HCT116 (cell line): ENCODE measurements around the gene ZNF655. TPM values are rescaled to one million over a fixed set of nuclear protein-coding genes. Genes with fewer than 3 reads are reported as not detected.
A peak's percentile ranks its signal among the peaks of the same experiment; 100 is the strongest.
"Not testable (repeated sequence)": the region's sequence is repeated elsewhere in the genome, so short reads cannot be mapped to it uniquely, and the experiment has no call there.

Source experiments
- ATAC-seq: fragments of 200-7000 bp; cut with Tn5 transposase; 2 replicates; pipeline ENCODE4 v1.9.1; 2020; ENCODE audit warnings: mild to moderate bottlenecking, moderate library complexity
- BruUV-seq: library from RNA; stranded (reverse); fragments of 400-500 nt; replicated peaks from 2 replicates; lab custom pipeline; 2021; lab: Mats Ljungman, UMichigan
- CTCF ChIA-PET: fragments of 300-600 bp; sonication (Branson Sonifier 250); formaldehyde crosslinking; loops from one replicate; lab custom pipeline; 2021; ENCODE audit warnings: antibody characterized with exemption; lab: Charles Lee
- POLR2A ChIA-PET: fragments of 300-600, 350-600 bp; sonication (Branson Sonifier 250); formaldehyde crosslinking; loops from one replicate; lab custom pipeline; 2021; ENCODE audit warnings: antibody characterized with exemption; lab: Charles Lee
- RAD21 ChIA-PET, 2 experiments: fragments of 300-600 bp; sonication (Branson Sonifier 250); formaldehyde crosslinking; loops; one replicate each; lab custom pipeline; 2023; ENCODE audit warnings: low total read pairs in 2 of 2; ENCODE audit not compliant: uncharacterized antibody in 2 of 2, unreplicated experiment in 2 of 2, low non-redundant PET in 1 of 2; lab: Charles Lee
- DNase-seq: peaks from one replicate; pipeline ENCODE4 v3.0.0-alpha.2; 2010; ENCODE audit warnings: low read depth, low spot score
- H2AFZ ChIP-seq: fragments of 200-600 bp; shearing (Covaris generic), sonication (generic); 2 replicates; pipeline ENCODE4 v1.6.1; 2017; ENCODE audit warnings: low read depth, mixed run types, mixed read lengths, antibody characterized with exemption, low read length; ENCODE audit not compliant: poor library complexity, severe bottlenecking
- H3K27ac ChIP-seq: 2 replicates; pipeline ENCODE4 v1.5.1; 2012; ENCODE audit warnings: low read depth, low read length
- H3K27me3 ChIP-seq: fragments of 200-600 bp; sonication (generic); 2 replicates; pipeline ENCODE4 v1.6.1; 2016; ENCODE audit warnings: mixed run types, low read length, mixed read lengths; ENCODE audit not compliant: insufficient read depth
- H3K36me3 ChIP-seq, 2 experiments: fragments of 200-500 bp in 1 of 2; fragments of 200-600 bp in 1 of 2; sonication (Bioruptor generic) in 1 of 2; sonication (generic) in 1 of 2; 2 replicates each; pipeline versions ENCODE4 v1.5.1 to v1.6.1; 2014 to 2016; ENCODE audit warnings: low read length in 2 of 2, inconsistent platforms in 1 of 2, mixed read lengths in 1 of 2, mixed run types in 1 of 2; ENCODE audit not compliant: insufficient read depth in 2 of 2, control insufficient read depth in 1 of 2
- H3K4me1 ChIP-seq, 2 experiments: fragments of 200-600 bp in 1 of 2; sonication (generic) in 1 of 2; 2 replicates each; pipeline versions ENCODE4 v1.5.1 to v1.6.1; 2012 to 2017; ENCODE audit warnings: low read length in 2 of 2, inconsistent platforms in 1 of 2, mild to moderate bottlenecking in 1 of 2, mixed read lengths in 1 of 2, mixed run types in 1 of 2, moderate library complexity in 1 of 2; ENCODE audit not compliant: insufficient read depth in 2 of 2, control insufficient read depth in 1 of 2
- H3K4me2 ChIP-seq: fragments of 200-600 bp; sonication (generic); 2 replicates; pipeline ENCODE4 v1.6.1; 2017; ENCODE audit warnings: mixed run types, low read length, mixed read lengths
- H3K4me3 ChIP-seq, 2 experiments: fragments of 200-600 bp in 1 of 2; sonication (generic) in 1 of 2; replicated peaks in 1 of 2; 2 replicates each; pipeline ENCODE4 v1.5.1; 2011 to 2016; ENCODE audit warnings: low read length in 2 of 2, control low read depth in 1 of 2, low read depth in 1 of 2, mild to moderate bottlenecking in 1 of 2, mixed read lengths in 1 of 2, mixed run types in 1 of 2
- H3K79me2 ChIP-seq: fragments of 200-600 bp; sonication (generic); 2 replicates; pipeline ENCODE4 v1.6.1; 2017; ENCODE audit warnings: mild to moderate bottlenecking, mixed run types, low read length, moderate library complexity, mixed read lengths; ENCODE audit not compliant: insufficient read depth
- H3K9ac ChIP-seq: fragments of 200-600 bp; sonication (generic); 2 replicates; pipeline ENCODE4 v1.6.1; 2016; ENCODE audit warnings: low read length, mixed read lengths
- H3K9me2 ChIP-seq: fragments of 200-600 bp; sonication (generic), shearing (Covaris generic); 2 replicates; pipeline ENCODE4 v1.6.1; 2017; ENCODE audit warnings: mixed run types, mild to moderate bottlenecking, moderate library complexity; ENCODE audit not compliant: insufficient read depth
- H3K9me3 ChIP-seq, 2 experiments: fragments of 200-500 bp in 1 of 2; fragments of 200-600 bp in 1 of 2; sonication (Bioruptor generic) in 1 of 2; sonication (generic) in 1 of 2; 2 replicates each; pipeline ENCODE4 v1.6.1; 2014 to 2017; ENCODE audit warnings: low read length in 2 of 2, mixed read lengths in 2 of 2, inconsistent platforms in 1 of 2, low read depth in 1 of 2, mild to moderate bottlenecking in 1 of 2, mixed run types in 1 of 2, moderate library complexity in 1 of 2; ENCODE audit not compliant: control insufficient read depth in 1 of 2, insufficient read depth in 1 of 2
- H4K20me1 ChIP-seq: fragments of 200-600 bp; sonication (generic), shearing (Covaris generic); 2 replicates; pipeline ENCODE4 v1.6.1; 2017; ENCODE audit warnings: mixed run types, mild to moderate bottlenecking, moderate library complexity; ENCODE audit not compliant: insufficient read depth
- ATF3 ChIP-seq: IDR thresholded peaks from 2 replicates; pipeline ENCODE4 v1.6.1; 2012
- ELF1 ChIP-seq: IDR thresholded peaks from 2 replicates; pipeline ENCODE4 v1.6.1; 2012; ENCODE audit warnings: low read depth, borderline replicate concordance
- intact Hi-C: fragments of 100-400 bp; cut with micrococcal nuclease; formaldehyde crosslinking; loops from 2 replicates; pipeline ENCODE4 v1.10.0; 2022
- total RNA-seq: library from RNA; stranded (reverse); gene quantifications from one replicate; pipeline ENCODE4 v1.2.1, GENCODE V29; 2021; ENCODE audit not compliant: unreplicated experiment

ZNF655 gene
- total RNA-seq, 1 experiment from 2014 or later: 45.0 TPM

GRCh38 chr7:99549545-99549944 is 8.9 kb upstream of the ZNF655 start:
- CTCF ChIA-PET, RAD21 ChIA-PET: not testable (repeated sequence)

GRCh38 chr7:99551334-99551733 is 7.1 kb upstream of the ZNF655 start:
- ChIA-PET CTCF (no interaction called here), POLR2A (no interaction called here), RAD21 (no interaction called here)
- H3K79me2 ChIP-seq: peaks cover 14% of the 10 kb centered on the region
- H3K4me1 ChIP-seq: peaks cover 3 to 17% of the 10 kb centered on the region in 2 experiments; a peak in 3 of 4 replicates
- peak overlapping the region; percentile 69 to 79 for H3K4me3 ChIP-seq
- H3K27ac ChIP-seq: peak overlapping the region; percentile 38; the same call in 1 of the 2 replicates
- H3K27me3 ChIP-seq: no peaks in the 10 kb centered on the region
- TF ChIP-seq ATF3: no peak
- TF ChIP-seq ELF1: no peak
- intact Hi-C loops: no loop called here
- peak overlapping the region; percentile 88 for H3K9ac ChIP-seq
- ATAC-seq (peak; percentile 23; the same call in 1 of the 2 replicates), DNase-seq (no peak)
- peak overlapping the region; percentile 86 for H3K4me2 ChIP-seq
- BruUV-seq: TSS peak; percentile 67
- H3K9me2 ChIP-seq: no peaks in the 10 kb centered on the region
- H3K36me3 ChIP-seq: peaks cover 2 to 3% of the 10 kb centered on the region in 2 experiments; a peak in 2 of 4 replicates
- no peak overlapping the region for H2AFZ ChIP-seq
- no peaks in the 10 kb centered on the region for H3K9me3 ChIP-seq
- no peaks in the 10 kb centered on the region for H4K20me1 ChIP-seq

More at GRCh38 chr7:99549545-99549944, 8.9 kb upstream of the ZNF655 start:
- H3K4me2 ChIP-seq, H4K20me1 ChIP-seq, H3K27me3 ChIP-seq, H2AFZ ChIP-seq, H3K9ac ChIP-seq, H3K36me3 ChIP-seq, BruUV-seq, H3K79me2 ChIP-seq, H3K4me3 ChIP-seq, H3K9me3 ChIP-seq, DNase-seq, H3K27ac ChIP-seq, H3K9me2 ChIP-seq, POLR2A ChIA-PET, intact Hi-C loops, ATAC-seq: not testable (repeated sequence)
- peaks cover 3 to 17% of the 10 kb centered on the region in 2 experiments; a peak in 3 of 4 replicates for H3K4me1 ChIP-seq
